ENCODE measurements around the gene RAB28. TPM values are rescaled to one million over a fixed set of nuclear protein-coding genes. Genes with fewer than 3 reads are reported as not detected.

The RAB28 gene
- polyA plus RNA-seq, 2 of the 4 experiments (the other 2 are of a cell fraction), result 9.5 to 24.6 TPM

DNA sequence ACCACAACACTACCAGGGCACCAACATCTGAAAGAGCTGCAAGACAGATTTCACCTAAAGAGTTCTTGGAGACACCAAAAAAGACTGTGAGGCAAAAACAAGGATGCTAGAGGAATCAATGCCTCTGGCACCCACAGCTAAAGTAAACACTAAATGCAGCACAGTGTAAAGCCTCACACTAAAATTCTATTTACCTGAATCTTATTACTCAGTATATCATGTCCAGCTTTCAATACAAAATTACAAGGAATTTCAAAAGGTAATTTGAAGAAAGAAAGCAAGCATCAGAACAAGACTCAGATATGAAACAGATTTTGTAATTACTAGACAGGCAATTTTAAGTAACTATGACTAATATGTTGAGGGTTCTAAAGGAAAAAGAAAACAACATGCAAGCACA is 19.6 kb downstream of the RAB28 start:
- TF ChIP-seq BHLHE40 (IDR thresholded peaks at IDR 0.05; ENCODE audit: low read depth, low read length), result no peak
- no peak for TF ChIP-seq KDM5A (IDR thresholded peaks at IDR 0.05)
- TF ChIP-seq, protein P1, sequence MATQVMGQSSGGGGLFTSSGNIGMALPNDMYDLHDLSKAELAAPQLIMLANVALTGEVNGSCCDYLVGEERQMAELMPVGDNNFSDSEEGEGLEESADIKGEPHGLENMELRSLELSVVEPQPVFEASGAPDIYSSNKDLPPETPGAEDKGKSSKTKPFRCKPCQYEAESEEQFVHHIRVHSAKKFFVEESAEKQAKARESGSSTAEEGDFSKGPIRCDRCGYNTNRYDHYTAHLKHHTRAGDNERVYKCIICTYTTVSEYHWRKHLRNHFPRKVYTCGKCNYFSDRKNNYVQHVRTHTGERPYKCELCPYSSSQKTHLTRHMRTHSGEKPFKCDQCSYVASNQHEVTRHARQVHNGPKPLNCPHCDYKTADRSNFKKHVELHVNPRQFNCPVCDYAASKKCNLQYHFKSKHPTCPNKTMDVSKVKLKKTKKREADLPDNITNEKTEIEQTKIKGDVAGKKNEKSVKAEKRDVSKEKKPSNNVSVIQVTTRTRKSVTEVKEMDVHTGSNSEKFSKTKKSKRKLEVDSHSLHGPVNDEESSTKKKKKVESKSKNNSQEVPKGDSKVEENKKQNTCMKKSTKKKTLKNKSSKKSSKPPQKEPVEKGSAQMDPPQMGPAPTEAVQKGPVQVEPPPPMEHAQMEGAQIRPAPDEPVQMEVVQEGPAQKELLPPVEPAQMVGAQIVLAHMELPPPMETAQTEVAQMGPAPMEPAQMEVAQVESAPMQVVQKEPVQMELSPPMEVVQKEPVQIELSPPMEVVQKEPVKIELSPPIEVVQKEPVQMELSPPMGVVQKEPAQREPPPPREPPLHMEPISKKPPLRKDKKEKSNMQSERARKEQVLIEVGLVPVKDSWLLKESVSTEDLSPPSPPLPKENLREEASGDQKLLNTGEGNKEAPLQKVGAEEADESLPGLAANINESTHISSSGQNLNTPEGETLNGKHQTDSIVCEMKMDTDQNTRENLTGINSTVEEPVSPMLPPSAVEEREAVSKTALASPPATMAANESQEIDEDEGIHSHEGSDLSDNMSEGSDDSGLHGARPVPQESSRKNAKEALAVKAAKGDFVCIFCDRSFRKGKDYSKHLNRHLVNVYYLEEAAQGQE (IDR thresholded peaks at IDR 0.05), result no peak
- TF ChIP-seq HOXA7 (CRISPR knock-in tag; IDR thresholded peaks at IDR 0.05), result no peak
- TF ChIP-seq ZNF302 (CRISPR knock-in tag; IDR thresholded peaks at IDR 0.05), result no peak
- CTCF ChIA-PET, result no interaction called here
- DNase-seq (ENCODE audit: low read depth in 1 of 2, low spot score in 1 of 2), result no peak
- no peak for FAIRE-seq
- H3K4me2 ChIP-seq, result no peak overlapping the region
- POLR2A ChIA-PET, result no interaction called here
- no peaks in the 10 kb centered on the region for H3K4me1 ChIP-seq
- H3K4me3 ChIP-seq, result no peak overlapping the region
- H3K27ac ChIP-seq, result no peak overlapping the region
- no peak for ATAC-seq
- peaks cover 2% of the 10 kb centered on the region; the same call in 1 of the 3 replicates for H3K9me3 ChIP-seq

DNA sequence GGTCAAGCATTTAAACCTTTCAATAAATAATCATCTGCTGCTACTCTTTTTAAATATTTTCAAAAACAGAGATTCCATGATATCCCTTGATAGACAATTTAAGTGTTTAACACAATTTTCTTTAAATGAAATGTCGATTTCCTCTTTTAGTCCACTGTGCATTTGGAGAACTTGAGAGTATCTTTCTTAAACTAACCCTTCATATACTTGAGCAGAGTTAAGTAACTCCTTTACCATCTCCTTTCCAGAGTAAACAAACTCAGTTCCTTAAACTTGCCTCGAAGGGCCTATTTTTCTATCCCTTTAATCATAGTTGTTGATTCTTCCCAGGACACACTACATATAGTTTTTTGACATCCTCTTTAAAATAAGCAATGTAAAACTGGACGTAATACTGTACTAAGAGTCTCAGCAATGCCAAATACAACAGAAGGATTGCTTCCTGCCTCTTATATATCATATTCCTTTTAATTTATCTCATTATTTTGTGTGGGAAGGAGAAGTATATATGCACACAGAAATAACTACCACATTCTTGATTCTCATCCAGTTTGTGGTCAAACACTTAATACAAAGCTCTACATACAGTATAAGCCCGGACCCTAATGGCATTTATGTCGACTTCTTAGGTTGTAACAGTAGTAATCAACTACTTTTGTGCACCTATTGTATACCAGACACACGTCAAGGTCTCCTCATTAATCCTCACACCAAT is 22.8 kb downstream of the RAB28 start:
- H3K4me1 ChIP-seq, result no peaks in the 10 kb centered on the region
- no peak overlapping the region for H3K4me2 ChIP-seq
- H3K27ac ChIP-seq, result no peak overlapping the region
- DNase-seq (ENCODE audit: low read depth in 1 of 2, low spot score in 1 of 2) (no peak), ATAC-seq (no peak), FAIRE-seq (no peak)
- ChIA-PET CTCF (no interaction called here), POLR2A (no interaction called here)
- TF ChIP-seq, protein P2, sequence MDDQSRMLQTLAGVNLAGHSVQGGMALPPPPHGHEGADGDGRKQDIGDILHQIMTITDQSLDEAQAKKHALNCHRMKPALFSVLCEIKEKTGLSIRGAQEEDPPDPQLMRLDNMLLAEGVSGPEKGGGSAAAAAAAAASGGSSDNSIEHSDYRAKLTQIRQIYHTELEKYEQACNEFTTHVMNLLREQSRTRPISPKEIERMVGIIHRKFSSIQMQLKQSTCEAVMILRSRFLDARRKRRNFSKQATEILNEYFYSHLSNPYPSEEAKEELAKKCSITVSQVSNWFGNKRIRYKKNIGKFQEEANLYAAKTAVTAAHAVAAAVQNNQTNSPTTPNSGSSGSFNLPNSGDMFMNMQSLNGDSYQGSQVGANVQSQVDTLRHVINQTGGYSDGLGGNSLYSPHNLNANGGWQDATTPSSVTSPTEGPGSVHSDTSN (IDR thresholded peaks at IDR 0.05), result no peak
- TF ChIP-seq, protein P3, sequence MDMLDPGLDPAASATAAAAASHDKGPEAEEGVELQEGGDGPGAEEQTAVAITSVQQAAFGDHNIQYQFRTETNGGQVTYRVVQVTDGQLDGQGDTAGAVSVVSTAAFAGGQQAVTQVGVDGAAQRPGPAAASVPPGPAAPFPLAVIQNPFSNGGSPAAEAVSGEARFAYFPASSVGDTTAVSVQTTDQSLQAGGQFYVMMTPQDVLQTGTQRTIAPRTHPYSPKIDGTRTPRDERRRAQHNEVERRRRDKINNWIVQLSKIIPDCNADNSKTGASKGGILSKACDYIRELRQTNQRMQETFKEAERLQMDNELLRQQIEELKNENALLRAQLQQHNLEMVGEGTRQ (IDR thresholded peaks at IDR 0.05), result no peak
- no peak for TF ChIP-seq POLR2A (IDR thresholded peaks at IDR 0.05; ENCODE audit: low read length)
- TF ChIP-seq, protein P4, sequence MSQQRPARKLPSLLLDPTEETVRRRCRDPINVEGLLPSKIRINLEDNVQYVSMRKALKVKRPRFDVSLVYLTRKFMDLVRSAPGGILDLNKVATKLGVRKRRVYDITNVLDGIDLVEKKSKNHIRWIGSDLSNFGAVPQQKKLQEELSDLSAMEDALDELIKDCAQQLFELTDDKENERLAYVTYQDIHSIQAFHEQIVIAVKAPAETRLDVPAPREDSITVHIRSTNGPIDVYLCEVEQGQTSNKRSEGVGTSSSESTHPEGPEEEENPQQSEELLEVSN (IDR thresholded peaks at IDR 0.05; ENCODE audit: borderline replicate concordance, low read depth), result no peak
- TF ChIP-seq HOXB5 (CRISPR knock-in tag; IDR thresholded peaks at IDR 0.05), result no peak
- no peak for TF ChIP-seq GATA3 (IDR thresholded peaks at IDR 0.05; ENCODE audit: borderline replicate concordance)
- H3K4me3 ChIP-seq, result no peak overlapping the region
- H3K9me3 ChIP-seq, result peaks cover 2% of the 10 kb centered on the region; the same call in 1 of the 3 replicates
- 84% methylated on average over 6 of the region's 6 CpGs for WGBS (ENCODE audit: missing lambda C conversion rate)

DNA sequence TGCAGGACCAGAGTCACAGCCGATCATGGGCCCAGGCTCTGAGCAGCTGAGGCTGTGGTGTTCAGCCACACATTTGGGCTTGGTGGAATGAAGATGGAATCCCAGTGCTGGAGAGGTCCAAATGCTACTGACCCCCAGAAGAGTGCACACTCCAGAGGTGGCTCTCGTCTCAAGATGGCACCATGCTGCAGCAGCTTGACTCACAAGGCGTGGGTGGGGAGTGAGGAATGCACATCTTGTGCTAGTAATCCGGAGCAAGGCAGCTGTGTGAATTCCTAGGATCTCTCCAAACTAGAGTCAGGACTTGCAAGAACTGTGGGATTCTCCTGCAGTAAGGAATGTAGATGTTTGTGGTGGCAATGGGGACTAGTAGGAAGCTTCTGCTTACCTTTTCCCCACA is 28.7 kb downstream of the RAB28 start:
- Histone ChIP-seq H3K27ac (no peak overlapping the region), H3K4me3 (no peak overlapping the region), H3K4me1 (no peaks in the 10 kb centered on the region), H3K4me2 (no peak overlapping the region), H3K9me3 (no peaks in the 10 kb centered on the region)
- ChIA-PET POLR2A (no interaction called here), CTCF (no interaction called here)
- TF ChIP-seq GATA3 (IDR thresholded peaks at IDR 0.05; ENCODE audit: borderline replicate concordance), result no peak
- DNase-seq (ENCODE audit: low read depth in 1 of 2, low spot score in 1 of 2), result no peak
- 83% methylated on average over 1 of the region's 4 CpGs for WGBS (ENCODE audit: missing lambda C conversion rate)
- ATAC-seq, result no peak
- no peak for FAIRE-seq

DNA sequence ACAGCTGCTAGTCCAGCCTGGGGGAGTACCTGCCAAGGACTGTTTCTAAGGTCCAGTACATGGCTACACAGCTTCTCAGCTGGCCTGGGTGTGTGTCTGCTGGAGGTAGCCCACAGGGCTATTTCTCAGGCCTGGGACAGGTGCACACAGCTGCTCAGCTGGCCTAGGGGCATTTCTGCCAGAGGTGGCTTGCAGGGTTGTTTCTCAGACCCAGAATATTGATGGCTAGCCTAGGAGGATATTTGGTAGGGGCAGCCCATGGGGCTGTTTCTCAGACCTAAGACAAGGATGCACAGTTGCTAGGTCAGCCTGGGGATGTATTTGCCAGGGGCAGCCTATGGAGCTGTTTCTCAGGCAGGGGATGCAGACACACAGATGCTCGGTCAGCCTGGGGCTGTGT is 29.4 kb downstream of the RAB28 start:
- CTCF ChIA-PET, result no interaction called here
- no peak for TF ChIP-seq NPAS2 (CRISPR knock-in tag; IDR thresholded peaks at IDR 0.05; ENCODE audit: borderline replicate concordance)
- TF ChIP-seq RAD21 (conservative IDR thresholded peaks at IDR 0.05 in 1 of 2, IDR thresholded peaks at IDR 0.05 in 1 of 2), result no peak
- TF ChIP-seq EHMT2 (IDR thresholded peaks at IDR 0.05; ENCODE audit: low read depth), result no peak
- no peak for TF ChIP-seq ZNF302 (CRISPR knock-in tag; IDR thresholded peaks at IDR 0.05)
- no peak for TF ChIP-seq NFE2L2 (conservative IDR thresholded peaks at IDR 0.05; ENCODE audit: low read length)
- TF ChIP-seq CHD4 (IDR thresholded peaks at IDR 0.05; ENCODE audit: borderline replicate concordance), result no peak
- no peak for TF ChIP-seq ZFP36 (IDR thresholded peaks at IDR 0.05; ENCODE audit: borderline replicate concordance, partially characterized antibody)
- TF ChIP-seq POLR2AphosphoS2 (conservative IDR thresholded peaks at IDR 0.05; ENCODE audit: low read length), result no peak
- TF ChIP-seq, protein P5, sequence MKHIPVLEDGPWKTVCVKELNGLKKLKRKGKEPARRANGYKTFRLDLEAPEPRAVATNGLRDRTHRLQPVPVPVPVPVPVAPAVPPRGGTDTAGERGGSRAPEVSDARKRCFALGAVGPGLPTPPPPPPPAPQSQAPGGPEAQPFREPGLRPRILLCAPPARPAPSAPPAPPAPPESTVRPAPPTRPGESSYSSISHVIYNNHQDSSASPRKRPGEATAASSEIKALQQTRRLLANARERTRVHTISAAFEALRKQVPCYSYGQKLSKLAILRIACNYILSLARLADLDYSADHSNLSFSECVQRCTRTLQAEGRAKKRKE (CRISPR knock-in tag; IDR thresholded peaks at IDR 0.05; ENCODE audit: low read depth), result no peak
- TF ChIP-seq, protein P6, sequence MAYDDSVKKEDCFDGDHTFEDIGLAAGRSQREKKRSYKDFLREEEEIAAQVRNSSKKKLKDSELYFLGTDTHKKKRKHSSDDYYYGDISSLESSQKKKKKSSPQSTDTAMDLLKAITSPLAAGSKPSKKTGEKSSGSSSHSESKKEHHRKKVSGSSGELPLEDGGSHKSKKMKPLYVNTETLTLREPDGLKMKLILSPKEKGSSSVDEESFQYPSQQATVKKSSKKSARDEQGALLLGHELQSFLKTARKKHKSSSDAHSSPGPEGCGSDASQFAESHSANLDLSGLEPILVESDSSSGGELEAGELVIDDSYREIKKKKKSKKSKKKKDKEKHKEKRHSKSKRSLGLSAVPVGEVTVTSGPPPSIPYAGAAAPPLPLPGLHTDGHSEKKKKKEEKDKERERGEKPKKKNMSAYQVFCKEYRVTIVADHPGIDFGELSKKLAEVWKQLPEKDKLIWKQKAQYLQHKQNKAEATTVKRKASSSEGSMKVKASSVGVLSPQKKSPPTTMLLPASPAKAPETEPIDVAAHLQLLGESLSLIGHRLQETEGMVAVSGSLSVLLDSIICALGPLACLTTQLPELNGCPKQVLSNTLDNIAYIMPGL (CRISPR knock-in tag; IDR thresholded peaks at IDR 0.05; ENCODE audit: borderline replicate concordance), result no peak
- no peak for TF ChIP-seq HDAC2 (IDR thresholded peaks at IDR 0.05)

More for the DNA sequence above, 29.4 kb downstream of the RAB28 start:
- DNase-seq (ENCODE audit: low read depth in 1 of 2, low spot score in 1 of 2), result no peak
- ATAC-seq, result no peak
- Histone ChIP-seq H3K4me3 (no peak overlapping the region), H3K4me2 (no peak overlapping the region), H3K4me1 (no peaks in the 10 kb centered on the region), H3K9me3 (no peaks in the 10 kb centered on the region), H3K27ac (no peak overlapping the region)
- POLR2A ChIA-PET, result no interaction called here
- FAIRE-seq, result no peak
- WGBS (ENCODE audit: missing lambda C conversion rate), result no CpG with 5 or more reads among the region's 1 CpG
